B cell (primary cell): Measurements from ENCODE around the gene PRRG2. TPM values are rescaled to one million over a fixed set of nuclear protein-coding genes. Genes with fewer than 3 reads are reported as not detected.

Experiments used
- ATAC-seq: fragments of 200-7000 bp; cut with Tn5 transposase; one replicate; pipeline ENCODE4 v1.10.0; 2021; ENCODE audit warnings: low read depth, mild to moderate bottlenecking, moderate number of reproducible peaks, moderate library complexity
- CTCF ChIA-PET: fragments of 350-600 bp; sonication (Branson Sonifier 250); formaldehyde crosslinking; loops from one replicate; lab custom pipeline; 2021; ENCODE audit warnings: antibody characterized with exemption, inconsistent platforms; lab: Charles Lee
- POLR2A ChIA-PET: fragments of 350-600 bp; sonication (Branson Sonifier 250); formaldehyde crosslinking; loops from one replicate; lab custom pipeline; 2021; ENCODE audit warnings: antibody characterized with exemption; lab: Charles Lee
- DNase-seq: peaks from one replicate; pipeline ENCODE4 v3.0.0; 2013
- H2AFZ ChIP-seq: 2 replicates; pipeline ENCODE4 v1.6.1; 2012; ENCODE audit warnings: mild to moderate bottlenecking, low read depth, low read length; ENCODE audit not compliant: insufficient read depth, poor library complexity, severe bottlenecking
- H3K27ac ChIP-seq, 2 donors: 1 replicate in 1 of 2; 2 replicates in 1 of 2; pipeline ENCODE4 v1.5.1; 2012 to 2013; ENCODE audit warnings: low read length in 2 of 2, mild to moderate bottlenecking in 2 of 2, moderate library complexity in 1 of 2
- H3K27me3 ChIP-seq, 4 experiments: fragments of 200-600 bp in 1 of 4; sonication (generic) in 1 of 4; replicated peaks in 1 of 4; 1 replicate in 2 of 4; 2 replicates in 2 of 4; pipeline versions ENCODE4 v1.6.1 to v1.7.0; 2013 to 2016; ENCODE audit warnings: low read length in 3 of 4, mild to moderate bottlenecking in 2 of 4, mixed read lengths in 1 of 4, moderate library complexity in 1 of 4; ENCODE audit not compliant: insufficient read depth in 4 of 4, control insufficient read depth in 3 of 4; ENCODE audit errors: control extremely low read depth in 1 of 4
- H3K36me3 ChIP-seq, 2 experiments: replicated peaks in 1 of 2; 1 replicate in 1 of 2; 2 replicates in 1 of 2; pipeline versions ENCODE4 v1.6.1 to v1.7.1; 2013; ENCODE audit warnings: low read length in 1 of 2; ENCODE audit not compliant: insufficient read depth in 2 of 2, control insufficient read depth in 1 of 2; ENCODE audit errors: control extremely low read depth in 1 of 2, extremely low read depth in 1 of 2
- H3K4me1 ChIP-seq, 2 donors: fragments of 200-600 bp in 1 of 2; sonication (generic) in 1 of 2; 1 replicate in 1 of 2; 2 replicates in 1 of 2; pipeline versions ENCODE4 v1.5.1 to v1.6.1; 2013 to 2017; ENCODE audit warnings: low read length in 2 of 2; ENCODE audit not compliant: control insufficient read depth in 2 of 2, insufficient read depth in 2 of 2
- H3K4me2 ChIP-seq: replicated peaks from 2 replicates; pipeline ENCODE3; 2012; ENCODE audit warnings: mild to moderate bottlenecking, low read depth, low read length; ENCODE audit not compliant: poor library complexity, severe bottlenecking
- H3K4me3 ChIP-seq, 5 experiments: fragments of 200-600 bp in 1 of 5; sonication (generic) in 1 of 5; 1 replicate in 3 of 5; 2 replicates in 2 of 5; pipeline versions ENCODE4 v1.5.1 to v1.7.0; 2011 to 2016; ENCODE audit warnings: low read length in 4 of 5, mild to moderate bottlenecking in 4 of 5, low read depth in 2 of 5, control low read depth in 1 of 5, moderate library complexity in 1 of 5; ENCODE audit not compliant: insufficient read depth in 1 of 5; ENCODE audit errors: control extremely low read depth in 1 of 5, extremely low read depth in 1 of 5
- H3K79me2 ChIP-seq: fragments of 200-600 bp; sonication (generic); one replicate; pipeline ENCODE4 v1.6.0; 2016; ENCODE audit warnings: low read length; ENCODE audit not compliant: control insufficient read depth, insufficient read depth
- H3K9ac ChIP-seq: fragments of 200-600 bp; sonication (generic); 2 replicates; pipeline ENCODE4 v1.6.1; 2017; ENCODE audit warnings: mild to moderate bottlenecking, low read length, moderate library complexity
- H3K9me3 ChIP-seq, 3 donors: one replicate each; pipeline versions ENCODE4 v1.6.1 to v1.7.1; 2013; ENCODE audit warnings: low read length in 2 of 3; ENCODE audit not compliant: control insufficient read depth in 2 of 3, insufficient read depth in 1 of 3; ENCODE audit errors: control extremely low read depth in 1 of 3
- H4K20me1 ChIP-seq: 2 replicates; pipeline ENCODE4 v1.6.0; 2012; ENCODE audit warnings: mild to moderate bottlenecking, low read length; ENCODE audit not compliant: insufficient read depth, control insufficient read depth, poor library complexity, severe bottlenecking
- H3K27ac Mint-ChIP-seq: one replicate; pipeline ENCODE4 v1.8.0; 2021; ENCODE audit warnings: mixed read lengths
- H3K27me3 Mint-ChIP-seq: one replicate; pipeline ENCODE4 v1.8.0; 2021; ENCODE audit warnings: mixed read lengths
- H3K4me1 Mint-ChIP-seq: one replicate; pipeline ENCODE4 v1.8.0; 2021; ENCODE audit warnings: mixed read lengths
- H3K4me3 Mint-ChIP-seq: one replicate; pipeline ENCODE4 v1.8.0; 2021; ENCODE audit warnings: mixed read lengths
- H3K9me3 Mint-ChIP-seq: one replicate; pipeline ENCODE4 v1.8.0; 2022; ENCODE audit warnings: mixed read lengths; ENCODE audit not compliant: insufficient read depth
- CTCF ChIP-seq: fragments of 200-600 bp; IDR thresholded peaks from one replicate; pipeline ENCODE4 v1.8.0; 2022; ENCODE audit warnings: antibody characterized with exemption, mild to moderate bottlenecking
- EZH2 ChIP-seq: IDR thresholded peaks from 2 replicates; pipeline ENCODE4 v1.6.1; 2012; ENCODE audit warnings: borderline replicate concordance, low read depth, mild to moderate bottlenecking, moderate library complexity, low read length; ENCODE audit not compliant: insufficient read depth, poor library complexity, severe bottlenecking
- WGBS: methylation state at CpG from one replicate; pipeline ENCODE4 v1.1.5; 2013; ENCODE audit warnings: missing lambda C conversion rate; ENCODE audit not compliant: insufficient coverage; 5-methylcytosine and 5-hydroxymethylcytosine counted together
- intact Hi-C: fragments of 100-400 bp; cut with micrococcal nuclease; formaldehyde crosslinking; loops from one replicate; pipeline ENCODE4 v1.10.0; 2022
- polyA plus RNA-seq: library from polyadenylated mRNA; depleted of rRNA; stranded (reverse); fragments of >200 nt; gene quantifications from 2 replicates; pipeline ENCODE4 v1.2.3, GENCODE V29; 2012
- total RNA-seq, 2 donors: library from RNA; stranded (reverse); fragments of 120-200 nt in 1 of 2; gene quantifications; 1 replicate in 1 of 2; 2 replicates in 1 of 2; pipeline versions ENCODE4 v1.2.3 to v1.2.4, GENCODE V29; 2013 to 2022

PRRG2 gene
- total and polyA plus RNA-seq, 2 donors (not counting 1 experiment from before 2014, with no cell fraction given): 1.1 to 4.4 TPM

DNA sequence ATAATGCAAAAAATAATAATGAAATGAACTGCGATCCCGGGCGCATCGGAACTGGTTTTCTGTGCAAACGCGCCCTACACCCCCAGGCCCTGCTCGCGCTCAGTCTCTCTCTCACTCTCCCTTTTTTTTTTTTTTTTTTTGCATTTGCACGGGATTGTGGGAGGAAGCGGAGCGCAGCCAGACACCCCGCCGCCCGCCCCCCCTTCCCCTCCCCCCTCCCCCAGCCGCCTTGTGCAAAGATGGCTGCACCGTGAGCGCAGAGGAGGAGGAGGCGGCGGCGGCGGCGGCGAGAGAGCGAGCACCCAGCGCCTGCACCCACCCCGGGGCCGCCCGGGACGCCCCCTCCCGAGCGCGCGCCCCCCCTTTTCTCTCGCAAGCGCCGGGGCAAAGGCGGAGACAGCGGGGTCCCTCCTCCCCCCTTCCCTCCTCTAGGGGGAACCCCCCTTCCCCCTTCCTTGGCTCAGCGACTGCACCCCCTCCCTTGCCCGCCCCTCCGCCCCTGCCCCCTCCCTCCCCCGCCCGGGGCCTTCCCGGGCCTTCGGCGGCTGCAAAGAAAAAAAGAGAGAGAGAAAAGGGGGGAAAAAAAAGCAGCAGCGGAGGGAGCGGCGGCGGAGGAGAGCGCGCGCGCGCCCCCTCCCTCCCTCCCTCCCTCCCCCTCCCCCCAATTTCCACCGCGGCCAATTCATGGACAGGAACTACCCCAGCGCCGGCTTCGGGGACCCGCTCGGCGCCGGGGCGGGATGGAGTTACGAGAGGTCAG is 10.0 kb downstream of the PRRG2 start, which contains the start of gene PRR12:
Gene PRR12 (plus strand): TSS at position 212 of the 760 bp plus-strand sequence. CDS start 473 bp downstream, at position 685.
- ChIA-PET POLR2A (interaction anchor here (0.5 to 3.7 kb wide), 6 partner anchors 11 to 260 kb away, joined by 4 to 28 read pairs (median 7); partner anchors contain the start of genes BCL2L12, IRF3, NOSIP and PRRG2), CTCF (interaction anchor here (0.7 to 3.2 kb wide), 5 partner anchors 11 to 86 kb away, joined by 3 to 15 read pairs (median 3); partner anchors contain the start of genes NOSIP, PRMT1 and PRRG2)
- H4K20me1 ChIP-seq: peaks cover 45% of the 10 kb centered on the region
- peak within 1 kb of the TSS; percentile 89 for H3K4me2 ChIP-seq
- no peaks in the 10 kb centered on the region for H3K9me3 Mint-ChIP-seq
- H3K4me3 ChIP-seq: peak within 1 kb of the TSS; percentile 69 to 85 (median 77)
- no peaks in the 10 kb centered on the region for H3K27me3 ChIP-seq
- intact Hi-C loops: loop anchor here (1.0 to 5.0 kb wide), 6 partner anchors 11 to 1334 kb away; partner anchors contain the start of genes AKT1S1, BCL2L12, CARD8 and IRF3
- H3K9me3 ChIP-seq: no peaks in the 10 kb centered on the region
- DNase-seq (peak; percentile 90), ATAC-seq (peak; percentile 31)
- peak within 1 kb of the TSS; percentile 67 for H2AFZ ChIP-seq
- peak within 1 kb of the TSS; percentile 91 for H3K27ac Mint-ChIP-seq
- peak within 1 kb of the TSS; percentile 82 for H3K9ac ChIP-seq
- peaks cover 16 to 26% of the 10 kb centered on the region in 2 donors for H3K4me1 ChIP-seq
- H3K36me3 ChIP-seq: peaks cover 0 to 20% of the 10 kb centered on the region in 2 experiments
- H3K4me1 Mint-ChIP-seq: peaks cover 27% of the 10 kb centered on the region
- 1% methylated on average over 21 of the region's 66 CpGs for WGBS
- H3K27me3 Mint-ChIP-seq: no peaks in the 10 kb centered on the region
- TF ChIP-seq CTCF (no peak), EZH2 (no peak)
- peaks cover 46% of the 10 kb centered on the region for H3K79me2 ChIP-seq
- H3K27ac ChIP-seq: peak within 1 kb of the TSS; percentile 72 to 85
- H3K4me3 Mint-ChIP-seq: peak within 1 kb of the TSS; percentile 84
